Lower leg skin (tissue), 3 donors: ENCODE measurements around the gene PRAC2.
"Not testable (repeated sequence)": the region's sequence is repeated elsewhere in the genome, so short reads cannot be mapped to it uniquely, and the experiment has no call there.

ENCODE experiments used
- POLR2A ChIP-seq, 2 donors: fragments of 450-650 bp; IDR thresholded peaks; one replicate each; pipeline ENCODE4 v1.6.1; 2016 to 2017; ENCODE audit warnings: antibody characterized with exemption in 2 of 2, mild to moderate bottlenecking in 1 of 2, moderate library complexity in 1 of 2
- TF ChIP-seq, protein P1 (sequence below), 3 donors: fragments of 450-650 bp; IDR thresholded peaks; one replicate each; pipeline ENCODE4 v1.5.1; 2016; ENCODE audit warnings: antibody characterized with exemption in 3 of 3, mild to moderate bottlenecking in 3 of 3, moderate library complexity in 2 of 3

- TF ChIP-seq, protein P1, sequence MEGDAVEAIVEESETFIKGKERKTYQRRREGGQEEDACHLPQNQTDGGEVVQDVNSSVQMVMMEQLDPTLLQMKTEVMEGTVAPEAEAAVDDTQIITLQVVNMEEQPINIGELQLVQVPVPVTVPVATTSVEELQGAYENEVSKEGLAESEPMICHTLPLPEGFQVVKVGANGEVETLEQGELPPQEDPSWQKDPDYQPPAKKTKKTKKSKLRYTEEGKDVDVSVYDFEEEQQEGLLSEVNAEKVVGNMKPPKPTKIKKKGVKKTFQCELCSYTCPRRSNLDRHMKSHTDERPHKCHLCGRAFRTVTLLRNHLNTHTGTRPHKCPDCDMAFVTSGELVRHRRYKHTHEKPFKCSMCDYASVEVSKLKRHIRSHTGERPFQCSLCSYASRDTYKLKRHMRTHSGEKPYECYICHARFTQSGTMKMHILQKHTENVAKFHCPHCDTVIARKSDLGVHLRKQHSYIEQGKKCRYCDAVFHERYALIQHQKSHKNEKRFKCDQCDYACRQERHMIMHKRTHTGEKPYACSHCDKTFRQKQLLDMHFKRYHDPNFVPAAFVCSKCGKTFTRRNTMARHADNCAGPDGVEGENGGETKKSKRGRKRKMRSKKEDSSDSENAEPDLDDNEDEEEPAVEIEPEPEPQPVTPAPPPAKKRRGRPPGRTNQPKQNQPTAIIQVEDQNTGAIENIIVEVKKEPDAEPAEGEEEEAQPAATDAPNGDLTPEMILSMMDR (IDR thresholded peaks at IDR 0.05), result not testable (repeated sequence)
- not testable (repeated sequence) for TF ChIP-seq POLR2A (IDR thresholded peaks at IDR 0.05)
Observed at GRCh38 chr17:48716549-48716948, 6.4 kb upstream of the PRAC2 start.
